ENCODE results near the gene CXorf38.

CXorf38 gene

DNA sequence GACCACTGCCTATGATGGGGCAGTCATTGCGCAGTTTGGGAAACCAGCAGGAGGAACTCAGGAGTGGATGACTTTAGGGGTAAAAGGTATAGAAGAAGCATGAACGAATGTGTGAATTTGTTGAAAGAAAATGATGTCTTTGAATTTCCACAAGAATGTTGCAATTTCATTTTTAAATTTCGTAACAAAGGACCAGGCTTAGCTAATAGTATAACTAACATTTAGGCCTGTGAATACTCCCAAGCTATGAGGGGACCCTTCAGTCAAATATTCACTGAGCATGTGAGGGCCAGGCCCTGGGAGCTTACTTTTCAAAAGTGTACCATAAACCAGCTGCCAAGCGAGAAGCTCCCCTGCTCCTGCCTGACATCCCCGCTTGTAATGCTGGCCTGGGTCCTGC lies 18.9 kb downstream of the CXorf38 start:
- TF ChIP-seq, protein P1, sequence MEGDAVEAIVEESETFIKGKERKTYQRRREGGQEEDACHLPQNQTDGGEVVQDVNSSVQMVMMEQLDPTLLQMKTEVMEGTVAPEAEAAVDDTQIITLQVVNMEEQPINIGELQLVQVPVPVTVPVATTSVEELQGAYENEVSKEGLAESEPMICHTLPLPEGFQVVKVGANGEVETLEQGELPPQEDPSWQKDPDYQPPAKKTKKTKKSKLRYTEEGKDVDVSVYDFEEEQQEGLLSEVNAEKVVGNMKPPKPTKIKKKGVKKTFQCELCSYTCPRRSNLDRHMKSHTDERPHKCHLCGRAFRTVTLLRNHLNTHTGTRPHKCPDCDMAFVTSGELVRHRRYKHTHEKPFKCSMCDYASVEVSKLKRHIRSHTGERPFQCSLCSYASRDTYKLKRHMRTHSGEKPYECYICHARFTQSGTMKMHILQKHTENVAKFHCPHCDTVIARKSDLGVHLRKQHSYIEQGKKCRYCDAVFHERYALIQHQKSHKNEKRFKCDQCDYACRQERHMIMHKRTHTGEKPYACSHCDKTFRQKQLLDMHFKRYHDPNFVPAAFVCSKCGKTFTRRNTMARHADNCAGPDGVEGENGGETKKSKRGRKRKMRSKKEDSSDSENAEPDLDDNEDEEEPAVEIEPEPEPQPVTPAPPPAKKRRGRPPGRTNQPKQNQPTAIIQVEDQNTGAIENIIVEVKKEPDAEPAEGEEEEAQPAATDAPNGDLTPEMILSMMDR (IDR thresholded peaks at IDR 0.05; ENCODE audit: insufficient read depth, missing control alignments), result no peak
- DNase-seq (ENCODE audit: insufficient read length, low spot score), result no peak
- FAIRE-seq, result no peak

DNA sequence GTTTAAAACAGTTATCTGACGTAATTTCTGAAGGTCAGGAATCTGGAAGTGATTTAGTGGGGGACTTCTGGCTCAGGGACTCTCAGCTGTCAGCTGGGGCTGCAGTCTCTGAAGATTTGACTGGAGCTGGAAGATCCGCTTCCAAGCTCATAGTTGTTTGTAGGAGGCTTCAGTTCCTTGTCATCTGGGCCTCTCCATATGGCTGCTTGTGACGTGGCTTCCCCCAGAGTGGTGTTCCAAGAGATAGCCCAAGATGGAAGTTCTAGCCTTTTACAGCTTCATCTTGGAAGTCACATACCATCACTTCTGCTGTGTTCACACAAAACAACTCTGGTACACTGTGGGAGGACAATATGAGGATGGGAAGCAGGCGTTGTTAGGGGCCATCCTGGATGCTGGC lies 22.1 kb downstream of the CXorf38 start:
- DNase-seq (ENCODE audit: insufficient read length, low spot score) (no peak), FAIRE-seq (no peak)
- TF ChIP-seq, protein P1 (IDR thresholded peaks at IDR 0.05; ENCODE audit: insufficient read depth, missing control alignments), result no peak

DNA sequence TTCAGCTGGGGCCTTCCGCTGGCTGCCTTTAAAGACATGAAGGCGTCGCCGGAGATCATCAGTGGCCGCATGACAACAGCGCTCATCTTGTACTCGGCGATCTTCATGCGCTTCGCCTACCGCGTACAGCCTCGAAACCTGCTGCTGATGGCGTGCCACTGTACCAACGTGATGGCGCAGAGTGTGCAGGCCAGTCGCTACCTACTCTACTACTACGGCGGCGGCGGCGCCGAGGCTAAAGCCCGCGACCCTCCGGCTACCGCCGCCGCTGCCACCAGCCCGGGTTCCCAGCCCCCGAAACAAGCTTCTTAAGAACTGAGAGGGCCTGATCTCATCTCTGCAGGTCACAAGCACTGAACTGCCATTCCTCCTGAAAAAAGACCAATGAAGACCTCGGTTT lies 23.7 kb downstream of the CXorf38 start:
- FAIRE-seq (no peak), DNase-seq (ENCODE audit: insufficient read length, low spot score) (no peak)
- TF ChIP-seq, protein P1 (IDR thresholded peaks at IDR 0.05; ENCODE audit: insufficient read depth, missing control alignments), result no peak

DNA sequence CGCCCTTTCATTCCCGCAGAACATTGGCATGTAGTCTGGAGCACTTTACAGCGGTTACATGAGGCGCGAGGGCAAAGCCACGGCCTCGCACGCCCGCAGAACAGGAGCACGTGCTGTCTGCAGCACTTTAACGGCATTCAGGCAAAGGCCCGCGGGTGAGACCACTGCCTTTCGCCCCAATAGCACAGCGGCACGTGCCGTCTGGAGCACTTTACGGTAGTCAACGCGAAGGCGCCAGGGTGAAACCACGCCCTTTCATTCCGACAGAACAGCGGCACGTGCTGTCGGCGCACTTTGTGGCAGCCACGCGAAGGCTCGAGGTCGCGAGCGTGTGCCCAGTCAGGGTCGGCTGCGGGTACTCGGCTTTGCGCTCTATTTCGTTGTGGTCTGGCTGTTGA lies 24.2 kb downstream of the CXorf38 start, which contains the start of gene MPC1L:
Gene MPC1L, plus strand, starts transcription at position 290 of the 398 bp plus-strand sequence. CDS start 138 bp downstream, outside the sequence.
- DNase-seq (ENCODE audit: insufficient read length, low spot score), result no peak

DNA sequence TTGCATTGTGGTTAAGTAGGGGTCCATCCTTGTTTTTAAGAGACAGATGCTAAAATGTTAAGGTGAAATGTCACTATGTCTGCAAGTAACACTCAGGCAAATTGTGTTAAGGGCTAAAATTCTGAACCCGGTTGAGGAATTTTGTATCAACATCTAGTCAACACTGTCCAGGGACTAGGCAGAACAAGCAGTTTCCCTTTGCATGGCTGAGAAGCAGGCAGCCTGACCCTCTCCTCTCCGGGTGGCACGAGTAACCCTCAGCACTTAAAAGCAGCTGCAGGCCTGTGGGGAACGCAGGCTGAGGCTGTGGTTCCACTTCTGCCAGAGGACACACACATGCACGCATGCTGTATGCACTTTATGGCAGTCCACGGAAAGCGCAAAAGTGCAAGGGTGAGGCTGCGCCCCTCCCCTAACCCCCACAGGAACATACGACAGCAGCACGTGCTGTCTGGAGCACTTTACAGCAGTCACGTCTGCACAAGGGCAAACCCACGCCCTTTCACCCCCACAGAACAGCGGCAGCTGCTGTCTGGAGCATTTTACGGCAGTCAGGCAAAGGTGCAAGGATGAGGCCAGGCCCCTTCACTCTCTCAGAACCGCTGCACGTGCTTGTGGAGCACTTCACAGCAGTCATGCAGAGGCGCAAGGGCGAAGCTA lies 24.8 kb downstream of the CXorf38 start:
- TF ChIP-seq, protein P1 (IDR thresholded peaks at IDR 0.05; ENCODE audit: insufficient read depth, missing control alignments), result no peak
- no peak for FAIRE-seq

More for the DNA sequence above, 24.2 kb downstream of the CXorf38 start, which contains the start of gene MPC1L:
- TF ChIP-seq, protein P1 (IDR thresholded peaks at IDR 0.05; ENCODE audit: insufficient read depth, missing control alignments), result no peak
- no peak for FAIRE-seq

DNA sequence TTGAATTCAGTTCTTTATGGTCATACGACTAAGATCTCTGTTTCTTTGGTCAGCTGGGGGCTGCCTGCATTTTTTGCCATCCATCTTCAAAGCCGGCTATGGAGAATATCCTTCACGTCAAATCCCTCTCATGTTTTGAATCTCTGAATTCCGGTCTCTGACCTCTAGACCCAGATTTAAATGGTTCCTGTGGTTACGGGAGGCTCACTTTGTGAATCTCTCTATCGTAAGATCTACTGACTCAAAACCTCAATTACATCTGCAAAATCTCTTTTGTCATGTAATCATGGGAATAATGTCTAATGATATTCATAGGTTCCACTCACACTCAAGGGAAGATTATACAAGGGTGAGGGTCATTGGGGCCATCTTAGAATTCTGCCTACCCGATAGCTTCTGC lies 29.8 kb downstream of the CXorf38 start:
- TF ChIP-seq, protein P1 (IDR thresholded peaks at IDR 0.05; ENCODE audit: insufficient read depth, missing control alignments), result no peak
- FAIRE-seq (no peak), DNase-seq (ENCODE audit: insufficient read length, low spot score) (no peak)

More for the DNA sequence above, 24.8 kb downstream of the CXorf38 start:
- no peak for DNase-seq (ENCODE audit: insufficient read length, low spot score)

DNA sequence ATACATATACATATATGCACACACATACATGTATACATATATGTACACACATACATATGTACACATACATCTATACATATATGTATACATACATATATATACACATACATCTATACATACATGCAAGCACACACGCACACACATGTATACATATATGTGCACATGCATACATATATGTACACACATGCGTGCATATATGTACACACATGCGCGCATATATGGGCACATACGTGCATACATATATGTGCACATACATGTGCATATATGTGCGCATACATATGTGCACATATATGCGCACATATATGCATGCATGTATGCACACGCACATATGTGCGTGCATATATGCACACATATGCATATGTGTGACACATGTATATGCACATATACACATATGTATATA lies 31.4 kb downstream of the CXorf38 start:
- TF ChIP-seq, protein P1 (IDR thresholded peaks at IDR 0.05; ENCODE audit: insufficient read depth, missing control alignments), result no peak
- FAIRE-seq, result no peak

More for the DNA sequence above, 31.4 kb downstream of the CXorf38 start:
- DNase-seq (ENCODE audit: insufficient read length, low spot score), result no peak
